Smooth muscle cell (in vitro differentiated cells): Measurements from ENCODE around the gene AOPEP. TPM values are rescaled to one million over a fixed set of nuclear protein-coding genes. Genes with fewer than 3 reads are reported as not detected.

ENCODE experiments used
- DNase-seq: peaks from one replicate; lab custom pipeline; 2025; ENCODE audit not compliant: unreplicated experiment; lab: John Stamatoyannopoulos, UW
- H2AFZ ChIP-seq: fragments of 200-600 bp; sonication (generic); 2 replicates; pipeline ENCODE4 v1.6.0; 2016; ENCODE audit warnings: antibody characterized with exemption, low read depth, mild to moderate bottlenecking
- H3F3A ChIP-seq: fragments of 200-600 bp; sonication (generic); 2 replicates; pipeline ENCODE4 v1.6.0; 2017; ENCODE audit warnings: antibody characterized with exemption, low read depth
- H3K27ac ChIP-seq: fragments of 200-600 bp; sonication (generic); 2 replicates; pipeline ENCODE4 v1.5.1; 2016; ENCODE audit warnings: low read depth, mild to moderate bottlenecking
- H3K27me3 ChIP-seq: fragments of 200-600 bp; sonication (generic); 2 replicates; pipeline ENCODE4 v1.6.1; 2016; ENCODE audit warnings: low read depth, mild to moderate bottlenecking
- H3K36me3 ChIP-seq: fragments of 200-600 bp; sonication (generic); 2 replicates; pipeline ENCODE4 v1.5.1; 2016; ENCODE audit warnings: low read depth
- H3K4me1 ChIP-seq: fragments of 200-600 bp; sonication (generic); 2 replicates; pipeline ENCODE4 v1.5.1; 2016; ENCODE audit warnings: low read depth
- H3K4me2 ChIP-seq: fragments of 200-600 bp; sonication (generic); 2 replicates; pipeline ENCODE4 v1.6.0; 2016; ENCODE audit warnings: mild to moderate bottlenecking
- H3K4me3 ChIP-seq: fragments of 200-600 bp; sonication (generic); 2 replicates; pipeline ENCODE4 v1.5.1; 2016; ENCODE audit warnings: mild to moderate bottlenecking
- H3K79me2 ChIP-seq: fragments of 200-600 bp; sonication (generic); 2 replicates; pipeline ENCODE4 v1.6.0; 2016; ENCODE audit warnings: low read depth, mild to moderate bottlenecking
- H3K9ac ChIP-seq: fragments of 200-600 bp; sonication (generic); 2 replicates; pipeline ENCODE4 v1.6.0; 2016; ENCODE audit warnings: low read depth
- H3K9me3 ChIP-seq: fragments of 200-600 bp; sonication (generic); replicated peaks from 2 replicates; pipeline ENCODE4 v1.5.1; 2016; ENCODE audit warnings: low read depth
- H4K20me1 ChIP-seq: fragments of 200-600 bp; sonication (generic); 2 replicates; pipeline ENCODE4 v1.6.0; 2016; ENCODE audit warnings: low read depth
- WGBS: methylation state at CpG from one replicate; pipeline ENCODE4 v1.1.7; 2016; ENCODE audit warnings: low lambda C conversion rate; 5-methylcytosine and 5-hydroxymethylcytosine counted together
- polyA plus RNA-seq: library from polyadenylated mRNA; unstranded; fragments of >200 nt; fragmentation: Nextera tagmentation; extraction: Ambion mirVana; gene quantifications from 2 replicates; pipeline ENCODE4 v1.2.1, GENCODE V29; 2016
- total RNA-seq: library from RNA; depleted of rRNA; stranded (reverse); fragments of >200 nt; gene quantifications from 2 replicates; pipeline ENCODE4 v1.2.3, GENCODE V29; 2014
- TF ChIP-seq, protein P1 (sequence below): fragments of 200-600 bp; sonication (generic); IDR thresholded peaks from 2 replicates; pipeline ENCODE4 v1.5.1; 2017; ENCODE audit warnings: borderline replicate concordance, mild to moderate bottlenecking, antibody characterized with exemption; ENCODE audit not compliant: insufficient read depth, poor library complexity, severe bottlenecking

The AOPEP gene
- total and polyA plus RNA-seq, 2 experiments from 2014 or later = 52.7 to 94.9 TPM

DNA sequence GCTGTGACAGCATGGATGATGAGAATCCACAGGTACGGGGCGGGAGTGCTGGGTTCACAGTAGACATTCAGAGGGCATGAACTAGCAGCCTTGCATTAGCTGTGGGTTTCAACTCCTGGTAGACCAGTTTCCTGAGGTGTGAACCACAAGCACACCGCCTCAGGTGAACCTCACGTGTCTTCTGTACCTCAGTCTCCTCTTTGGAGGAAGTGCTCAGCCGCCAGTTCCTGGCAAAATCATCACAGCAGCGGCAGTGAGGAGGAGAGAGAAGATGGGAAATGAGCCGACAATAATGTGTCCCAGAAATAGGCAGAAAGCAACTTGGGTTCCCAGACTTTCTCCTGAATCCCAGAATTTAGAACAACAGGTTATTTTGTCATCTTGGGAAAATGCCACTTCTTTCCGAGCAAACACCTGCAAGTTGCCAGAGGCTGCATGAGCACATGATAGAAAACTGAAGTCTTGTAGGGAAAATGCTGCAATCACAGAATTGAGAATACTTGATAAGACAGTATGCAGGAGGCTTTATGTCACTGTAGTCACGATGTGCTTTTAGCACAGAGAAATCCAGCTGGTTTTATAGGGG lies 258.5 kb downstream of the AOPEP start:
- Histone ChIP-seq H3K4me3 (no peak overlapping the region), H4K20me1 (no peaks in the 10 kb centered on the region), H3K9ac (no peak overlapping the region), H3K27me3 (no peaks in the 10 kb centered on the region), H3F3A (no peaks in the 10 kb centered on the region), H3K9me3 (no peaks in the 10 kb centered on the region), H3K4me2 (no peak overlapping the region), H2AFZ (no peak overlapping the region), H3K79me2 (no peaks in the 10 kb centered on the region), H3K27ac (no peak overlapping the region), H3K36me3 (no peaks in the 10 kb centered on the region), H3K4me1 (peaks cover 9% of the 10 kb centered on the region)
- DNase-seq = no peak
- 91% methylated on average over 9 of the region's 9 CpGs for WGBS
- TF ChIP-seq, protein P1, sequence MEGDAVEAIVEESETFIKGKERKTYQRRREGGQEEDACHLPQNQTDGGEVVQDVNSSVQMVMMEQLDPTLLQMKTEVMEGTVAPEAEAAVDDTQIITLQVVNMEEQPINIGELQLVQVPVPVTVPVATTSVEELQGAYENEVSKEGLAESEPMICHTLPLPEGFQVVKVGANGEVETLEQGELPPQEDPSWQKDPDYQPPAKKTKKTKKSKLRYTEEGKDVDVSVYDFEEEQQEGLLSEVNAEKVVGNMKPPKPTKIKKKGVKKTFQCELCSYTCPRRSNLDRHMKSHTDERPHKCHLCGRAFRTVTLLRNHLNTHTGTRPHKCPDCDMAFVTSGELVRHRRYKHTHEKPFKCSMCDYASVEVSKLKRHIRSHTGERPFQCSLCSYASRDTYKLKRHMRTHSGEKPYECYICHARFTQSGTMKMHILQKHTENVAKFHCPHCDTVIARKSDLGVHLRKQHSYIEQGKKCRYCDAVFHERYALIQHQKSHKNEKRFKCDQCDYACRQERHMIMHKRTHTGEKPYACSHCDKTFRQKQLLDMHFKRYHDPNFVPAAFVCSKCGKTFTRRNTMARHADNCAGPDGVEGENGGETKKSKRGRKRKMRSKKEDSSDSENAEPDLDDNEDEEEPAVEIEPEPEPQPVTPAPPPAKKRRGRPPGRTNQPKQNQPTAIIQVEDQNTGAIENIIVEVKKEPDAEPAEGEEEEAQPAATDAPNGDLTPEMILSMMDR = no peak

DNA sequence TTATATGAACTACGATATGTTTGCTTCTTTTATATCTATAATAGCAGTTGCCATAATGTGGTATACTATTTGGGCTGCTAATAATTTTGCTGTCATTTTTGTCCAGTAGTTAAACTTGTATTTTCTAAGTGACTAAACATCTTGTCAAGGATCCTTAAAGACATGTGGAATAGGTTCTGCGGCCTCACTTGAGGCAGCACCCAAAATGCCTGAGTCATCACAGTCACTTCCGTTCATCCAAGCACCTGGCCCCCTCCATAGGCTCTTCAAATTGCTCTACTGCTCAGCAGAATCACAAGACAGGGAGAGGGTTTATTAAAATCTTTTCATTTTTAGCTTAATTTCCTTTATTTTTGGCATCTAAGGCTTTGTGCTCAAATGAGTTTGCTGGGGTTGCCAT lies 259.1 kb downstream of the AOPEP start:
- H3F3A ChIP-seq = no peaks in the 10 kb centered on the region
- 93% methylated on average over 3 of the region's 3 CpGs for WGBS

DNA sequence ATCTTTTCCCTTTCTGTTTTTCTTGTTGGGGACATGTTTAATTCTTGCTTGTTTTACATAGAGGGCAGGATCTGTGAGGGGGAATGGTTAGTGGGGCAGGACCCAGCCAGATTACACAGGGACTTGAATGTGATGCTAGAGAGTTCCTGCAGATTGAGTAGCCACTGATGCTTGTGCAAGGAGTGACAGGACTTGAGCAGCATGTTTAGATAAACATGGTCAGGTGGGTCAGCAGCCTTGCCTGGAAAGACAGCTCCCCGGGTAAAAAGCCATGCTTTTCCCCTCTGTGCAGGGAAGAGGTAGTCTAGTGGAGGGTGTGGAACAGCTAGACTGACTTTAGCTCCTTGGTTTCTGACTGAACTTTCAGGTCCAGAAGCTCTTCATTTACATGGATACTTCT lies 261.2 kb downstream of the AOPEP start:
- Histone ChIP-seq H3K4me1 (no peaks in the 10 kb centered on the region), H3K4me2 (no peak overlapping the region), H3K9ac (no peak overlapping the region), H3K36me3 (no peaks in the 10 kb centered on the region), H3K27ac (peak overlapping the region; percentile 3), H3K9me3 (no peaks in the 10 kb centered on the region), H3K79me2 (no peaks in the 10 kb centered on the region), H3K27me3 (no peaks in the 10 kb centered on the region), H3K4me3 (no peak overlapping the region), H3F3A (no peaks in the 10 kb centered on the region), H2AFZ (no peak overlapping the region), H4K20me1 (no peaks in the 10 kb centered on the region)
- WGBS = 87% methylated on average over 1 of the region's 1 CpG
- TF ChIP-seq, protein P1 = no peak
- no peak for DNase-seq

More for the DNA sequence above, 259.1 kb downstream of the AOPEP start:
- Histone ChIP-seq H3K4me3 (no peak overlapping the region), H3K9ac (no peak overlapping the region), H4K20me1 (no peaks in the 10 kb centered on the region), H3K27ac (no peak overlapping the region), H3K4me2 (no peak overlapping the region), H2AFZ (no peak overlapping the region), H3K9me3 (no peaks in the 10 kb centered on the region), H3K79me2 (no peaks in the 10 kb centered on the region), H3K27me3 (no peaks in the 10 kb centered on the region), H3K36me3 (no peaks in the 10 kb centered on the region), H3K4me1 (peaks cover 2% of the 10 kb centered on the region)
- no peak for DNase-seq
- TF ChIP-seq, protein P1 = no peak
